Transverse colon (tissue), 3 donors: ENCODE measurements around the gene CBX7.

Experiments used
- CTCF ChIP-seq, 5 experiments: fragments of 200-600 bp in 3 of 5; fragments of 450-650 bp in 2 of 5; sonication (generic) in 3 of 5; IDR thresholded peaks; 1 replicate in 2 of 5; 2 replicates in 3 of 5; pipeline ENCODE4 v1.5.1; 2016 to 2017; ENCODE audit warnings: antibody characterized with exemption in 5 of 5, inconsistent platforms in 3 of 5, mild to moderate bottlenecking in 2 of 5, moderate library complexity in 1 of 5
- POLR2A ChIP-seq: fragments of 450-650 bp; IDR thresholded peaks from one replicate; pipeline ENCODE4 v1.6.1; 2016; ENCODE audit warnings: antibody characterized with exemption, mild to moderate bottlenecking, moderate library complexity

GRCh38 chr22:39122772-39123470 is 29.6 kb downstream of the CBX7 start:
- TF ChIP-seq CTCF (IDR thresholded peaks at IDR 0.05): no peak
- no peak for TF ChIP-seq POLR2A
